Stomach (tissue), 4 donors: ENCODE data around the gene TLCD2.

Experiments used
- CTCF ChIP-seq, 7 experiments: fragments of 450-650 bp in 4 of 7; fragments of 200-600 bp in 3 of 7; sonication (generic) in 3 of 7; IDR thresholded peaks; one replicate each; pipeline ENCODE4 v1.5.1; 2016 to 2019; ENCODE audit warnings: antibody characterized with exemption in 7 of 7, control low read depth in 2 of 7, mild to moderate bottlenecking in 1 of 7
- POLR2A ChIP-seq, 4 donors: fragments of 450-650 bp; IDR thresholded peaks; one replicate each; pipeline ENCODE4 v1.6.1; 2016; ENCODE audit warnings: antibody characterized with exemption in 4 of 4, control low read depth in 2 of 4, mild to moderate bottlenecking in 1 of 4, moderate library complexity in 1 of 4

DNA sequence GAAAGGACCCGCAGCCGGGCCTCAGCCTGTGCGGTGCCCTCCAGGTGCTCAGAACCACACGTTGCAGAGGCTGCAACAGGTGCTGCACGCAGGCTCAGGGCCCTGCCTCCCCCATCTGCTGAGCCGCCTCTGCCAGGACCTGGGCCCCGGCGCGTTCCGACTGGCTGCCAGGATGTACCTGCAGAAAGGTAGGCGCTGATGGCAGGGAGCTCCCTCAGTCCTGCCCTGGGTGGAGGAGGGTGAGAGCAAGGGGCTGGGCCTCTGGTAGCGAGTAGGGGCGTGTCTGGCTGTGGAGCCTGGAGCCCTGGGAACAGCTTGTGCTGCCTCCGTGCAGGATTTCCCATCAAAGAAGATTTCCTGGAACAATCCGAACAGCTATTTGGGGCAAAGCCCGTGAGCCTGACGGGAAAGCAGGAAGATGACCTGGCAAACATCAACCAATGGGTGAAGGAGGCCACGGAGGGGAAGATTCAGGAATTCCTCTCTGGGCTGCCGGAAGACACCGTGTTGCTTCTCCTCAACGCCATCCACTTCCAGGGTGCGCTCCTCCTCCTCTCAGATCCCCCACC lies 36.9 kb upstream of the TLCD2 start:
- TF ChIP-seq POLR2A (IDR thresholded peaks at IDR 0.05) = no peak
- TF ChIP-seq CTCF (IDR thresholded peaks at IDR 0.05) = no peak
